Astrocyte (in vitro differentiated cells and primary cell): ENCODE results near the gene STRA8. TPM values are rescaled to one million over a fixed set of nuclear protein-coding genes. Genes with fewer than 3 reads are reported as not detected.

ENCODE experiments used
- DNase-seq: peaks from one replicate; pipeline ENCODE4 v3.0.0-alpha.2; 2010; ENCODE audit warnings: low read depth
- FAIRE-seq: peaks from 2 replicates; lab custom pipeline; 2011; peaks lifted over from hg19 to GRCh38; lab: Jason Lieb, UNC
- H2AFZ ChIP-seq: 2 replicates; pipeline ENCODE4 v1.6.0; 2012; ENCODE audit warnings: low read depth, low read length, inconsistent platforms
- H3K27ac ChIP-seq: 2 replicates; pipeline ENCODE4 v1.5.1; 2011; ENCODE audit warnings: low read depth, low read length, inconsistent platforms
- H3K27me3 ChIP-seq: 2 replicates; pipeline ENCODE4 v1.6.0; 2011; ENCODE audit warnings: low read length, inconsistent platforms; ENCODE audit not compliant: insufficient read depth
- H3K36me3 ChIP-seq: 2 replicates; pipeline ENCODE4 v1.5.1; 2011; ENCODE audit warnings: low read length, inconsistent platforms; ENCODE audit not compliant: insufficient read depth
- H3K4me1 ChIP-seq: 2 replicates; pipeline ENCODE4 v1.5.1; 2011; ENCODE audit warnings: low read length, inconsistent platforms; ENCODE audit not compliant: insufficient read depth
- H3K4me2 ChIP-seq: 2 replicates; pipeline ENCODE4 v1.6.0; 2012; ENCODE audit warnings: low read length, inconsistent platforms
- H3K4me3 ChIP-seq: 2 replicates; pipeline ENCODE4 v1.5.1; 2011; ENCODE audit warnings: low read depth, mild to moderate bottlenecking, low read length, inconsistent platforms; ENCODE audit not compliant: insufficient read depth
- H3K79me2 ChIP-seq: 2 replicates; pipeline ENCODE4 v1.6.0; 2012; ENCODE audit warnings: mild to moderate bottlenecking, low read length, inconsistent platforms; ENCODE audit not compliant: insufficient read depth
- H3K9ac ChIP-seq: 2 replicates; pipeline ENCODE4 v1.6.0; 2012; ENCODE audit warnings: mild to moderate bottlenecking, low read length, inconsistent platforms
- H3K9me3 ChIP-seq: 2 replicates; pipeline ENCODE4 v1.5.1; 2012; ENCODE audit warnings: low read depth, mild to moderate bottlenecking, low read length, inconsistent platforms; ENCODE audit not compliant: insufficient read depth
- H4K20me1 ChIP-seq: 2 replicates; pipeline ENCODE4 v1.6.0; 2012; ENCODE audit warnings: low read length, inconsistent platforms; ENCODE audit not compliant: insufficient read depth
- H3K27ac Mint-ChIP-seq: one replicate; pipeline ENCODE4 v1.8.0; 2021; ENCODE audit warnings: mild to moderate bottlenecking, mixed read lengths; ENCODE audit not compliant: unreplicated experiment
- H3K27me3 Mint-ChIP-seq: one replicate; pipeline ENCODE4 v1.8.0; 2021; ENCODE audit warnings: low read depth, mixed read lengths; ENCODE audit not compliant: unreplicated experiment
- H3K36me3 Mint-ChIP-seq: one replicate; pipeline ENCODE4 v1.8.0; 2021; ENCODE audit warnings: low read depth, mixed read lengths; ENCODE audit not compliant: unreplicated experiment
- H3K4me1 Mint-ChIP-seq: one replicate; pipeline ENCODE4 v1.8.0; 2021; ENCODE audit warnings: low read depth, mixed read lengths; ENCODE audit not compliant: unreplicated experiment
- H3K4me3 Mint-ChIP-seq: one replicate; pipeline ENCODE4 v1.8.0; 2021; ENCODE audit warnings: mild to moderate bottlenecking, moderate library complexity, mixed read lengths; ENCODE audit not compliant: unreplicated experiment
- H3K9me3 Mint-ChIP-seq: one replicate; pipeline ENCODE4 v1.8.0; 2021; ENCODE audit warnings: mild to moderate bottlenecking, mixed read lengths; ENCODE audit not compliant: unreplicated experiment
- CTCF ChIP-seq: IDR thresholded peaks from 2 replicates; pipeline ENCODE4 v1.5.1; 2011; ENCODE audit warnings: low read depth, mild to moderate bottlenecking, inconsistent platforms, low read length, moderate library complexity; ENCODE audit not compliant: insufficient read depth
- EZH2 ChIP-seq: IDR thresholded peaks from 2 replicates; pipeline ENCODE4 v1.6.1; 2012; ENCODE audit warnings: mild to moderate bottlenecking, low read length, inconsistent platforms; ENCODE audit not compliant: insufficient read depth
- total RNA-seq: library from RNA; stranded (reverse); gene quantifications from 2 replicates; pipeline ENCODE4 v1.2.1, GENCODE V29; 2021

Gene STRA8
- total RNA-seq, 1 donor from 2014 or later = not detected

GRCh38 chr7:135246191-135246825 is 12.7 kb downstream of the STRA8 start:
- H3K4me1 ChIP-seq = no peaks in the 10 kb centered on the region
- no peak for DNase-seq
- H4K20me1 ChIP-seq = no peaks in the 10 kb centered on the region
- H3K4me2 ChIP-seq = no peak overlapping the region
- H3K9me3 ChIP-seq = no peaks in the 10 kb centered on the region
- Mint-ChIP-seq H3K36me3 (no peaks in the 10 kb centered on the region), H3K27ac (no peak overlapping the region), H3K9me3 (no peaks in the 10 kb centered on the region), H3K4me1 (no peaks in the 10 kb centered on the region), H3K4me3 (no peak overlapping the region), H3K27me3 (peaks cover 5% of the 10 kb centered on the region)
- H3K27me3 ChIP-seq = peaks cover 5% of the 10 kb centered on the region
- H3K36me3 ChIP-seq = no peaks in the 10 kb centered on the region
- H2AFZ ChIP-seq = no peak overlapping the region
- no peak overlapping the region for H3K4me3 ChIP-seq
- no peak for FAIRE-seq
- no peak overlapping the region for H3K9ac ChIP-seq
- no peak overlapping the region for H3K27ac ChIP-seq
- TF ChIP-seq CTCF (no peak), EZH2 (no peak)
- H3K79me2 ChIP-seq = no peaks in the 10 kb centered on the region

GRCh38 chr7:135247746-135248471 is 14.3 kb downstream of the STRA8 start:
- Histone ChIP-seq H3K9ac (no peak overlapping the region), H3K4me1 (no peaks in the 10 kb centered on the region), H3K4me3 (no peak overlapping the region), H3K4me2 (no peak overlapping the region), H2AFZ (no peak overlapping the region), H3K36me3 (no peaks in the 10 kb centered on the region), H3K27ac (no peak overlapping the region), H3K9me3 (no peaks in the 10 kb centered on the region), H4K20me1 (no peaks in the 10 kb centered on the region), H3K79me2 (no peaks in the 10 kb centered on the region), H3K27me3 (peaks cover 2% of the 10 kb centered on the region)
- no peak for TF ChIP-seq EZH2
- no peak for TF ChIP-seq CTCF
- Mint-ChIP-seq H3K9me3 (no peaks in the 10 kb centered on the region), H3K4me1 (peaks cover 6% of the 10 kb centered on the region), H3K4me3 (no peak overlapping the region), H3K27me3 (peaks cover 1% of the 10 kb centered on the region), H3K27ac (no peak overlapping the region), H3K36me3 (no peaks in the 10 kb centered on the region)
- DNase-seq (no peak), FAIRE-seq (no peak)

- Mint-ChIP-seq H3K4me3 (no peak overlapping the region), H3K9me3 (no peaks in the 10 kb centered on the region), H3K27ac (no peak overlapping the region), H3K27me3 (peaks cover 1% of the 10 kb centered on the region), H3K36me3 (no peaks in the 10 kb centered on the region), H3K4me1 (peaks cover 8% of the 10 kb centered on the region)
- Histone ChIP-seq H4K20me1 (no peaks in the 10 kb centered on the region), H3K4me3 (no peak overlapping the region), H3K79me2 (no peaks in the 10 kb centered on the region), H3K27me3 (peaks cover 2% of the 10 kb centered on the region), H2AFZ (no peak overlapping the region), H3K27ac (no peak overlapping the region), H3K9me3 (no peaks in the 10 kb centered on the region), H3K9ac (no peak overlapping the region), H3K36me3 (no peaks in the 10 kb centered on the region), H3K4me2 (no peak overlapping the region), H3K4me1 (peaks cover 2% of the 10 kb centered on the region)
- DNase-seq = no peak
- TF ChIP-seq CTCF = no peak
- TF ChIP-seq EZH2 = no peak
- FAIRE-seq = no peak
Measured at GRCh38 chr7:135248546-135248945, 14.9 kb downstream of the STRA8 start.
